UCSD-AML1 (cell line): ENCODE data around the gene FUCA1.
A peak's percentile ranks its signal among the peaks of the same experiment; 100 is the strongest.
"Not testable (repeated sequence)": the region's sequence is repeated elsewhere in the genome, so short reads cannot be mapped to it uniquely, and the experiment has no call there.

Experiments used
- DNase-seq: peaks from one replicate; lab custom pipeline; 2025; ENCODE audit not compliant: unreplicated experiment; lab: John Stamatoyannopoulos, UW

The FUCA1 gene

GRCh38 chr1:23843644-23844043, 24.4 kb downstream of the FUCA1 start:
- no peak for DNase-seq

- DNase-seq: peak; percentile 69
Measured at GRCh38 chr1:23838401-23838866, 29.7 kb downstream of the FUCA1 start.

GRCh38 chr1:23837908-23838307, 30.2 kb downstream of the FUCA1 start:
- DNase-seq: no peak

- DNase-seq: no peak
Measured at GRCh38 chr1:23836037-23836436, 32.1 kb downstream of the FUCA1 start.

- not testable (repeated sequence) for DNase-seq
Measured at GRCh38 chr1:23834156-23834555, 33.9 kb downstream of the FUCA1 start.

GRCh38 chr1:23827717-23828116, 40.4 kb downstream of the FUCA1 start:
- DNase-seq: no peak

GRCh38 chr1:23826590-23826989, 41.5 kb downstream of the FUCA1 start:
- DNase-seq: not testable (repeated sequence)

- DNase-seq: no peak
Measured at GRCh38 chr1:23825762-23826522, 42.1 kb downstream of the FUCA1 start.

GRCh38 chr1:23825076-23825761, 42.9 kb downstream of the FUCA1 start, which contains the start of gene HMGCL:
TSS of gene HMGCL (minus strand) at chr1:23825429. CDS start at chr1:23825415, 14 bp downstream.
- peak; percentile 92 for DNase-seq

GRCh38 chr1:23824711-23825075, 43.4 kb downstream of the FUCA1 start:
- DNase-seq: no peak

- DNase-seq: no peak
Measured at GRCh38 chr1:23823767-23824166, 44.3 kb downstream of the FUCA1 start.

GRCh38 chr1:23817633-23818032, 50.5 kb downstream of the FUCA1 start:
- DNase-seq: no peak

GRCh38 chr1:23816906-23817305, 51.2 kb downstream of the FUCA1 start:
- no peak for DNase-seq

- no peak for DNase-seq
Measured at GRCh38 chr1:23816361-23816760, 51.7 kb downstream of the FUCA1 start.

- no peak for DNase-seq
Measured at GRCh38 chr1:23814016-23814415, 54.1 kb downstream of the FUCA1 start.

- DNase-seq: peak; percentile 69
Measured at GRCh38 chr1:23810818-23811540, 57.1 kb downstream of the FUCA1 start.

GRCh38 chr1:23809751-23810171, 58.3 kb downstream of the FUCA1 start:
- DNase-seq: peak; percentile 82

GRCh38 chr1:23807453-23807852, 60.6 kb downstream of the FUCA1 start:
- no peak for DNase-seq

- DNase-seq: no peak
Measured at GRCh38 chr1:23806280-23806679, 61.8 kb downstream of the FUCA1 start.

- DNase-seq: no peak
Measured at GRCh38 chr1:23805025-23805424, 63.1 kb downstream of the FUCA1 start.

- no peak for DNase-seq
Measured at GRCh38 chr1:23804183-23804835, 63.8 kb downstream of the FUCA1 start.
